GM18498 (cell line): ENCODE measurements around the gene GALNT5.
"Not testable (repeated sequence)": the region's sequence is repeated elsewhere in the genome, so short reads cannot be mapped to it uniquely, and the experiment has no call there.

Source experiments
- ATAC-seq: cut with Tn5 transposase; IDR thresholded peaks from one replicate; pipeline ENCODE4 v1.9.1; 2021; ENCODE audit warnings: mild to moderate bottlenecking, moderate library complexity; ENCODE audit not compliant: unreplicated experiment

GALNT5 gene

DNA sequence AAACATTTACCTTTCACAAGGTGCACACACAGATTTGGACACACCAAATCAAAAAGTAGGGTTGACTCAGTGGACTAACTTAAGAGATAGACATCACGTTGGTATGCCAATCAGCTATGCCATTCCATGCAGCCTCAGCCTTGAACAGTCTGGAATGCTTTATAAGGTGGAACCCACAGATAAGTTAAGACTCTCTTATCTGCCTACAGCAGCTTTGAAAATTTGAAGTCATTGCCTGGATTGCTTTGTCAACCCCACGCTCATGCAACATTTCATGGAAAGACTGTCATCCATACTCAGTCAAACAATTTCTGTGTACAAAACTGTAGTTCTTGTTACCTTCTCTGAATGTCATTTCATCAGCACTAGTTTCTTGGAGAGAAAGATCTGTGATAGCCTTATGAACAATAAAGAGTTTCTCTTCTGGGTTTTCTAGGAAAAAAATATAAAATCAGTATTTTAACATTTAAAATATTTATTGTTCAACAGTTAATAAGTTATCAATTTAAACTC, 66.9 kb downstream of the GALNT5 start:
- ATAC-seq, result no peak

DNA sequence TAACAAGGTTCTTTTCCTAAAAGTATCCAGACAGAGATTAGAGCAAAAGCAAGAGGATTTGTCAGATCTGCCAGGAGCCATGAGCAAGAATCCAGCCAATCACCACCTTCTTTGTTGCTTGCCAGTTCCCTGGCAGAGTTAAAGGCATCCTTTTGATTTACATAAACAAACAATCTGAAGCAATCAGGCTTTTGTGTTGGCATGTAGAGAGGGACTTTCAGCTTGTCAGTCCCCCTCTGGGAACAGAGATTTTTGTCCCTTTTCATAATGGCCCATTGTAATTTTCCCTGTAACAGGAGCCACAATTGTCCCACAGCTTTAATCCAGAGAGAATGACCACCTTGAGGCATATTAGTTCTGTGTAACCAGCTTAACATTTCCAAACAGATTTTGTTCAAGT, 68.3 kb downstream of the GALNT5 start, which contains the start of gene ERMN:
ERMN (minus strand) TSS at position 39 of the 400 bp plus-strand sequence. CDS start 182 bp downstream, outside the sequence.
- no peak for ATAC-seq

DNA sequence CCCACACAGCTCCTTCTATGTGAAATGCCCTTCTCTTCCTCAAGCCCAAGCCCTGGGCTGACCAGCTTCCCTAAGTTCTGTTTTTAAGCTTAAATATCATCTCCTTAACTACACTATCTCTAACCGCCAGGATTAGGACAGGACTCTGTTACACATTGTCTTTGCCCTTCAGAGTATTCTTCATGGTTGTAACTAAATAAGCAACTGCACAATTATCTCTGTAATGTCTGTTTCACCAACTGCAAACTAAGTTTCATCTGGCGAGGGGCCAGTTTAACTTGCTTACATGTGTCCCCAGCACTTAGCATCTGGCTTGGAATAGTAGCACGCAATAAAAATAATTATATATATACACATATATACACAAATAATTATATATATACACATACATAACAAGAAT, 69.2 kb downstream of the GALNT5 start:
- no peak for ATAC-seq

DNA sequence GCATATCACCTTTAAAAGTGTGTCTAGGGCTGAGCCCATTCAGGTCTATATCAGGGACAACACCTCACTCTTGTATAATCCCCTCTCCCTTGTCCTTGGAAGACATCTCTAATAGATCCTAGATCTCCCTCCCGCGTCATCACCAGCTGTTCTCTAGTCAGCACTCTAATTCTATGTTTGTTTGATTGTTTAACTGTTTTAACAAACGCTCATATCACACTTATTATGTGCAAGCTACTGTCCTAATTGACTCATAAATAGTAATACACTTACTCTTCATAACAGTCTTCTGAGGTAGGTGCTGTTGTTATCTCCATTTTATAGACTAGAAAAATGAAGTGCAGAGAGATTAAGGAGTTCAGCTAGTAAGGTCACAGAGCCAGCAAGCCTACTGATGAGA, 69.7 kb downstream of the GALNT5 start:
- ATAC-seq, result peak; percentile 37

DNA sequence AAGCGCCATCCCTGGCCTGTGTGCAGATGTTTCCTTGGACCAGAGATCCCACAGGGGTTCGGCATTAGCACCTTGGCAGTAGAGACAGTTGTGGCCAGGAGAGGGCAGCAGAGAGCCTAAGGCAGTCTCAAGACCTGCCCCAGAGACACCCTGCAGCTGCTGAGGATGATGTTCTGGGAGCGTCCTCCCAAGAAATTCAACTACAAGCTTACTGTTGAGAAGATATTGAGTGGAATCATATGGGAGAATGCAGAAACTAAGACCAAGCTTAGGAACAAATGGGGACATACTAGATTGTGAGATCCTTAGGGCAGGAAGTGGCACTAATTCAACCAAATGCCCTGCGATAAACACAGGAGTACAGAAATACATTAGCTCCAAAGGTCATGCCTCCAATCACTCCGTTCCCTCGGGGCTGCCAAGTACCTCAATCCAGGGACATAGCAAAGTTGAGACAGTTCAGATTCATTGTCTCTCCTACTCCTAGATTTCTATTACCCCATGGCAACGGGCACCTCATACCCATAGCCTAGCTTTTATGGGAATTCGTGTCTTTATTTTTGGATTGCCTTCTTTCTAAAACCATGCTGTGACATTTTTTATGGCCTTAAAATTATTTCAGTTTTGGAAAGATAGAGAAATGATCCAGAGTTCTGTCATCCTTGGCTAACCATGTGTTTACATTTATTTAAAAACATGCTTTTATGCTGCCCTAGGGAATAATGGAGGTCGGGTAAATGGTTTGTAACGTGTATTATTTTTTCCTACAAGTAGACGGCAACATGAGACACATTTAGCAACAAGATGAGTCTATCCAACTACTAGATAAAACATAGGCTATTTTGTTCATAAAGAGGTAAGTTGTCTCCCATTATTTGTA, 70.4 kb downstream of the GALNT5 start:
- peak; percentile 97 for ATAC-seq

DNA sequence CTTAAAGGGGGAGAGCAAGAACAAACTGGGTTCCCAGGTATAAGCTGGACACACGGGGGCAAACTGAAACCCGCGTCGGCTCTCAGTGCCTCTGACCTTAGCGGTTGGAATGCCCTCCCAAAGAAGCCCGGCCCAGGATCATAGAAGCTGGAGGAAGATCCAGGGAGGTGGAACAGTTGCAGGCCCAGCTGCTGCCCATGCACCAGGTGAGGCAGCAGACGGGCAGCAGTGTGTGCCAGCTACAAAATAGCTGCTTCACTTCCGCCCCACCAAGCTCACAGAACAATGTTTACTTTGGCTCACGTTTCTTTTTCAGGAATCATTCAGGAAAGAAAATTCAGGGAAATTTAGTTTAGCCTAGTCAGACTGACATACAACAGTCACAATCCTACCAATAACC, 72.0 kb downstream of the GALNT5 start:
- no peak for ATAC-seq

DNA sequence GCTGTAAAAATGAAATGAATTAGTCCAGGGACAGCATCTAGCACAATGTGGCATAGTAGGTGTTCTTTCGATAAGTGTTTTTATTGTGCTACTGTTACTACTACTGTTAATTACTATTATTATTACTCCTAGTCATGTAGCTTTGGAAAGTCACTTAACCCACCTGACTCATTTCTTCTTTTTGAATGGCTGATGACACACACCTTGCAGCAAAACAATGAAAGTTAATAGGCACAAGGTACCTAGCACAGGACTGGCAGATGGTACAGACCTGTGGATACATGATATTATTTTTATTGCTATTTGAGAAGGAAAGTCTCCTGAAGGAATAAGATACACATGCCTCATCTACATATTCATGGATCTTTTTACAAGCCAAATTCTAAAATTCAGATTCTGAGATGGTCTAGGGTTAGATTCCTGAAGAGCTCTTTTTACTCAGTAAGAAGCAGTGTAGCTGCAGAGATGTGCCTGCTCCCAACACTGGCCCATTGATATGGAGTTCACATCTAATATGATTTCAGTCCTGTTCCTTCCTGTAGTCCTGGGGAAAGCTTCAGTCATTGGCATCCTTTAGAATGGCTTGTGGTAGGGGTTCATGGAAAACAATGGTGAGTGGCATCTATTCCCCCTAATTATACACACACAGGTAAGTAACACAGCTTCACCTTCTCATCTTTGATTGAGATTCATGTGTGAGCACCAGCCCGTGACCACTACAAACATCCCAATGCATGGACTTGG, 76.0 kb downstream of the GALNT5 start:
- no peak for ATAC-seq

DNA sequence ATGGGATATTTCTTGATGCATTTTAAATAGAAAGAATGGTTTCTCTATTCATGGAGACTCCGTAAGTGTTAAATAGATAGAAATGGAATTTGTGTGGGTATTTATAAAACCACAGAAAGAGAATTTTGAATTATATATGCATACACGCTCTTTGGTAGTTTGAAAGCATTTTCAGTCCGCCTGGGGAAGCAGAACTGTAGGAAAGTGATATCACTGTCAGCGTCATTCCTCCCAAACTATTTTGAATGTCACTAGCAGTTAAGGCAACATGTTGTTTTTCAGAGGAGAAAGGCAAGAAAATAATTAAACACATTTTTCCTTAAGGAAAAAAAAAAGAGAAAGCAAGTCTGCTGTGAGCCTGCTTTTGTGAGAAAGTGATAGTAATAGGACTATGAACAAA, 76.8 kb downstream of the GALNT5 start:
- no peak for ATAC-seq

DNA sequence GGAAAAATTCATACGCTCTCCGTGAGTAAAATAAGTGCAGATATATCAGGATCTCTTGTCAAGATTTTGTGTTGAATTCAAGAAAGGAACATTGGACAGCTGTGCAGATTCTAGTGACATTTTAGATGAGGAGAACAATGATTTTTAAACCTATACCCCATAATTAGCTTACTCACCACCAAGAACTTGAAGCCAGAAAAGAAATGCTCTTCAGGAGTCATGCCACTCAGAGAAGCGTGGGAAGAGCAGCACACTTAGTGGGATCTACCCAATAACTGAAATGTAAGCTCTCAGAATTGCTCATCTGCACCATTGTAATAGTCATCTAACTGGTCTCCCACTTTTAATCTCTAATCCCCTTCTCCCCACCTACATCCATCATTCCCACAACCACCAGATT, 77.3 kb downstream of the GALNT5 start:
- no peak for ATAC-seq

DNA sequence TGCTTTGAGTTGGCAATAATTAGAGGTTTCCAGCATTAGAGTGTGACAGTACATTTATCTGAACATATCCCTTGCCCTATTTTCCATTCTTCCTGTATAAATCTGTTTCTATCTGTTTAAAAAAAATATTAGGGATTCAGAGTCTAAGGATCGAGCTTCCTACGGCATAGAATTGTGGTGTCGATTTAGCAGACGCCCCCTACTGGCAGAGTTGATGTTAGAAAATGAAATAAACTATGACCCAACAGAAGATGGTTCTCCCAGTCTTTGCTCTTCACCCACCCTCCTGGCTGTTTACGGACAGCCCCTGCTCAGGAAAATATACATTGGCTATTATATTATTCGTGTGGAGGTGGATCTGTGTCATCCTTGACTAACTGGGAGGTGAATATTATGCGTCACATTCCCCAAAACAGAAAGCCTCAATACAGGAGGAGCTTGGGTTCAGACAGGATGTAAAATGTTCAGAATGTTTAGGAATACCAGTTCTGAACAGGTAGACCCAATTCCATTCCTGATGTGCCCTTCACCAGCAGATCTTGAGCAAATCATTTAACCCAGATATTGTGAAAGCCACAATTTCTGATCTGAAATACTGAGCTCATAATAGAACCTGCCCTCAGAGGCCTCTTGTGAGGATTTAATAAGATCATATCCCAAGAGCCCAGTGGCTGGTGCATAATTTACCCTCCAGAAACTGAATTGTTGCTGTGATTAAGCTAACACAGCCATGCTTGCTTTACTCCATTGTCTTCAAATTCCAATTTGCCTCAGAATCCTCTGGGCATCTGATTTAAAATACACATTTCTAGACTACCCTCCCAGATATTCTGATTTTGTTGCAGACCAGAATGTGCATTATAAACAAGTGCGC, 78.9 kb downstream of the GALNT5 start:
- ATAC-seq, result peak; percentile 56

DNA sequence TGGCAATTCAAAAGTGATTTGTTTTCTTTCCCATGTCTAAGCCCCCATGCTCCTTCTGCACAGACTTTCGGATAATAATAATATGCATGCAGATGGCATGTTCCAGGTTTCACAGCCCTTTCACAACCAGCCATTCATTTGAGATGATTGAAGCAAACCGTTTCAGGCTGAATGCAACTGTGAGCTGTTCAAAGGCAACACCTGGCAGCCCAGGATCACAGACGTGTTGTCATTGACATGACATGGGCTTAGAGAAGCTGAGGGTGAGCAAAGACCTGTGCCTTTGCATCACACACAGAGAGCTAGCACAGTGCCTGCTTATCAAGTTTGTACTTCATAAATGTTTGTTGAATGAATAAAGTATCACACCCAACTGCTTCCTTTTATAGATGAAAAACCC, 80.5 kb downstream of the GALNT5 start:
- ATAC-seq, result no peak

DNA sequence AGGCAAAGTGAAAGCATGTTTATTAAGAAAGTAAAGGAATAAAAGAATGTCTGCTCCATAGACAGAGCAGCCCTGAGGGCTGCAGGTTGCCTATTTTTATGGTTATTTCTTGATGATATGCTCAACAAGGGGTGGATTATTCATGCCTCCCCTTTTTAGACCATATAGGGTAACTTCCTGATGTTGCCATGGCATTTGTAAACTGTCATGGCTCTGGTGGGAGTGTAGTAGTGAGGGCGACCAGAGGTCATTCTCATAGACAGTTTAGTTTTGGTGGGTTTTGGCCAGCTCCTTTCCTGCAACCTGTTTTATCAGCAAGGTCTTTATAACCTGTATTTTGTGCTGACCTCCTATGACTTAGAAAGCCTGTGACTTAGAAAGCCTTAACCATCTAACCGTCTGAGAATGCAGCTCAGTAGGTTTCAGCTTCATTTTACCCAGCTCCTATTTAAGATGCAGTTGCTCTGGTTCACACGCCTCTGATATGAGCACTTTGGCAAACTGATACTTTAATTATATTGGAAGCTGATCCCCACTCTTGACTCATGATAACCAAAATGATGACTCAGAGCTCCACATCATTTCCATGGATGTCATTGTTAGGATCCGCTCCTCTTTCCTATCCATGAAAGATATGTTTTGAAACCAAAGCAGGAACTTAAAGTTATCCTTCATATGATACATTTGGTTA, 82.6 kb downstream of the GALNT5 start:
- no peak for ATAC-seq

DNA sequence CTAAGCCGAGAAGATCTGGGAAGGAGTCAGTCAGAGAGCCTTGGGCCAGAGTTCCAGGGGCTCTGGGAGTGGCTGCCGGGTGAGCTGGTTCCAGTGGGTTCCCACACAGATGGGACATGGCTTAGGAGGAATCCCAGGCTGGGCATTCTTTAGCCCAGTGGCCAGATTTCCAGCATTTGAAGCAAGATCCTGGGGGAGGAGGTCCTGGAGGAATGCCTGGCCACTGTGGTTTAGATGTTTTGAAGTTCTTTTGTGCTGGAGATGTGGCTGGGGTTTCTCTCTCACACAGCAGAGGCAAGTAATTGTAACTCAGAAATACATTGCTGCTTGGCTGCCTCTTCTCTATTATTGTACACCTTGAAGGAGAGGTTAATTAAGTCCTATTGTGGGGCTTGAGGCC, 83.9 kb downstream of the GALNT5 start:
- not testable (repeated sequence) for ATAC-seq

DNA sequence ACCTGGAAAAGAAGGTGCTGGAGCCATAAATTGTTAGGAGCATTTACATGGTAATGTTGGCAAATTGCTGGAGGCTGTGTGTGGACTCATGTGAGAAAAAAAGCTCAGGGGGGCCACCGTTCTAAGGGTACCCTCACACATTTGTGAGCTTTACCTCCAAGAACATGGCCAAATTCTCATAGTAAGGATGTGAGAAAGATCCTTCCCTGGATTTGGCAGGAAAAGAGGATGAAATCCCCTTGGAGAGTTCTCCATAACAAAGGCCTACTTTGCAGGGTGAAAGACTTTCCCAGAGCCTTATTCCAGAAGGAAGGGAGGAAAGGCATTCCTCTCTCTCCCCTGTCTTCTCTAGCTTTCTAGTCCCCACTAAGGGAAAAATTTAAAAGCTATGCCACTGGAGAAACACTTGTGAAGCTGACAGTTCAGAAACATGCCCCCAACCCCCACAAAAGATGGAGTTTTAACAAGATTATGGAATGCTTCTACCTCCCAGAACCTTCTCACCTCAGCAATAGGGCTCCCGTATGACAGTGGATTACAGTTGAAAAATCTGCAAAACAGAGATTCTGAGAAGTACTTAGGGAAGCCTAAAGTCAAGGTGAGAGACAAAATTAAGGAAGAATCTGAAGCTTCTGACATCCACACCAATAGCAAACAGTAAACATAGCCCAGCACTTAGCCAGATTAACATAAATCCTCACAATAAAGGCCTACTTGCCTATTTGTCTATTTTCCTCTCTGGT, 88.3 kb downstream of the GALNT5 start:
- no peak for ATAC-seq

DNA sequence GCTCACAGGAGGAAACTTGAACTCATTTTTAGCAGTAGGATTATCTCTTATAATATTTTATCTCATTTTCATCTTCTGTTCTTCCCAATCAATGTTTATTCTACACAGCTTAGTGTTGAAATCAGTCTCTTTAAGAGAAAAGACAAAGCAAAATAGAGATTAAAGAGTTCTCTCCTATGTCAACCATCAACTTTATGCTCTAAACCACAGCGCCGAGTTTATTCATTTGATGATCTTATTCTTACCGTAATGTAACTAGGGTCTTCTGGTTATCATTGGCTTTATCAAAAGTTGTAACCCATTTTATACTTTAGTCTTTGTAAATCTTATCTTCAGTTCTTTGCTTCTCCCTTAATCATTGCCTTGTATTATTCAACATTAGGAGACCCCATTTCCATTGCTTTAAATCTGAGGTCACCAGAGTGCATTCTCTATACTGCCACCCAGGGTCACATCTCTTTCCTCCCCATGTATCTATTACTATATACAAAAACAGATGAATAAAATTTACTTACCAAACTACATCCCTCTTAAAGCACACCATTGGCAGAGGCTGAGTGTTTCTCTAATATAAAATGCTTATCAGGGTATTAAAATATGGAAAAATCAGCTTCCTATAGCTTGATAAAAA, 90.9 kb downstream of the GALNT5 start:
- no peak for ATAC-seq

DNA sequence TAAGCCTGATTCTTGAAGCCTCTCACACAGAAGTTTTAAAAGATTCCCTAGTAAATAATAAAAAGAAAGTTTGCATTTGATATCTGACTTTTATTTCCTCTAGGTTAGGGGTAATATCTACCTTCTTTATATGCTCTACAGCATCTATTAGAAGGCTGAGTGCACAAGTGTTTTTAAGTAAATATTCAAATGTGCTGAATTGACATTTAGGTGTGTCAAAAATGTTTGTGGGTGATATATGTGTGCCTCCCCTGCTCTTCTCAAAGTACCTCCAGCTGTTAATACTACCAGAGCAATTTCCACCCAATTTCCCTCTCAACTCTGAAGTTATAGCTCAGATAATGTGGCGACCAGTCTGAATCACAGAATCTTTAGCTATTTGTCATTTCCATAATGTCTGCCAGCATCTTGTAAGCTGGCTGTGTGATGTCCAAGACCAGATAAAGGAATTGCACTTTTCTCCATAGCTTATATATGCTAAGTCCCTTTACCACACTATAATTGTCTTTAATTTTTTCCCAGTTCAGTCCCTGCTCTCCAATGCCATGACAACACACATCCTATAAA, 92.5 kb downstream of the GALNT5 start:
- no peak for ATAC-seq

DNA sequence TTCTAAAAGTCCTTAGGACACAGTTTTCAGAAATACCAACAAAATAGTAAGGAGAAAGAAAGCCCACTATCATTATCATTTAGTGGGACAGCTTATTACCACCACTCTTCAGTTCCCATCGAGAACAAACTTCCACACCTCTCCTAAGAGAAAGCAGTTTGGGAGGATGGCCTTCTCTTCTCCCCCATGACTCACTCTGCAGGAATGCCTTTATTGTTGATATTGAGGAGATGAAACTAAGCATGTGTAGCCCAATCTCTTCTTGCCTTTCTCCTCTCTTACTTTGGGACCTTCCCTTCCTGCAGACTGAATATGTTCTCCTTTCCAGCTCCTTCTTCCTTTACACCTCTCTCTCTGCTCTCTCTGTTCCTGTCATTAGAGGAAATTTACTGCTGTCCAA, 98.1 kb downstream of the GALNT5 start:
- no peak for ATAC-seq

DNA sequence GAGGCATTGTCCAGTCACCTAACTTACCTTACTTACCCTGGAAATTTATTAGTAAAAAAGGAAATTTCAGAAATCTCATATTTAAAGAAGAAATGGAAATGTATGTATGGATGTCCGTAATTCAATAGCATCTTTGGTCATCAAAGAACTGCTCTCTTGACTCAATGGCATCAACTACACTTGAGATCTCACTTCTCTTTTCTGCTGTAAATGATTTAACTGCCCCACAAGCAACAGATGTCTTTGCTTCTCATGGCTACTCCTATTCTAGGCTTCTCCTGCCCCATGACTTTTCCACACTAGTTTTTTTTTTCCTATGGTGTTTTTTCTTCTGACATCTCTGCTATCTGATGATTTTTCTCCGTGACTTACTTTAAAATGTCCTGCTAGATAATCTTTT, 102.1 kb downstream of the GALNT5 start:
- ATAC-seq, result no peak

DNA sequence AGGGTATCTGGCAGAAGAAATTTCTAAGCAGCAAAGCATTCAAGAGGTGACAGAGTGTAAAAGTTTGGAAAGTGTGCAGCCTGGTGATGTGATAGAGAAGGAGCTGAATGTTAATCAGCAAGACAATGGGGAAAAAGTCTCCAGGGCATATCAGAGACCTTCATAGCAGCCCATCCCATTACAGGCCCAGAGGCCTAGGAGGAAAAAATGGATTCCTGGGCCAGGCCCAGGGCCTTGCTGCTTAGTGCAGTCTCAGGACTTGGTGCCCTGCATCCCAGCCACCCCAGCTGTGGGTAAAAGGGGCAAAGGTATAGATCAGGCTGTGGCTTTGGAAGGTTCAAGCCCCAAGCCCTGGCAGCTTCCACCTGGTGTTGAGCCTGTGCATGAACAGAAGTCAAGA, 104.0 kb downstream of the GALNT5 start:
- ATAC-seq, result no peak
